HCT116 (cell line): Measurements from ENCODE around the gene HAO2. TPM values are rescaled to one million over a fixed set of nuclear protein-coding genes. Genes with fewer than 3 reads are reported as not detected.
"Not testable (repeated sequence)": the region's sequence is repeated elsewhere in the genome, so short reads cannot be mapped to it uniquely, and the experiment has no call there.

Source experiments
- ATAC-seq: fragments of 200-7000 bp; cut with Tn5 transposase; 2 replicates; pipeline ENCODE4 v1.9.1; 2020; ENCODE audit warnings: mild to moderate bottlenecking, moderate library complexity
- BruUV-seq: library from RNA; stranded (reverse); fragments of 400-500 nt; replicated peaks from 2 replicates; lab custom pipeline; 2021; lab: Mats Ljungman, UMichigan
- CTCF ChIA-PET: fragments of 300-600 bp; sonication (Branson Sonifier 250); formaldehyde crosslinking; loops from one replicate; lab custom pipeline; 2021; ENCODE audit warnings: antibody characterized with exemption; lab: Charles Lee
- POLR2A ChIA-PET: fragments of 300-600, 350-600 bp; sonication (Branson Sonifier 250); formaldehyde crosslinking; loops from one replicate; lab custom pipeline; 2021; ENCODE audit warnings: antibody characterized with exemption; lab: Charles Lee
- RAD21 ChIA-PET, 2 experiments: fragments of 300-600 bp; sonication (Branson Sonifier 250); formaldehyde crosslinking; loops; one replicate each; lab custom pipeline; 2023; ENCODE audit warnings: low total read pairs in 2 of 2; ENCODE audit not compliant: uncharacterized antibody in 2 of 2, unreplicated experiment in 2 of 2, low non-redundant PET in 1 of 2; lab: Charles Lee
- DNase-seq: peaks from one replicate; pipeline ENCODE4 v3.0.0-alpha.2; 2010; ENCODE audit warnings: low read depth, low spot score
- H2AFZ ChIP-seq: fragments of 200-600 bp; shearing (Covaris generic), sonication (generic); 2 replicates; pipeline ENCODE4 v1.6.1; 2017; ENCODE audit warnings: low read depth, mixed run types, mixed read lengths, antibody characterized with exemption, low read length; ENCODE audit not compliant: poor library complexity, severe bottlenecking
- H3K27ac ChIP-seq: 2 replicates; pipeline ENCODE4 v1.5.1; 2012; ENCODE audit warnings: low read depth, low read length
- H3K27me3 ChIP-seq: fragments of 200-600 bp; sonication (generic); 2 replicates; pipeline ENCODE4 v1.6.1; 2016; ENCODE audit warnings: mixed run types, low read length, mixed read lengths; ENCODE audit not compliant: insufficient read depth
- H3K36me3 ChIP-seq, 2 experiments: fragments of 200-500 bp in 1 of 2; fragments of 200-600 bp in 1 of 2; sonication (Bioruptor generic) in 1 of 2; sonication (generic) in 1 of 2; 2 replicates each; pipeline versions ENCODE4 v1.5.1 to v1.6.1; 2014 to 2016; ENCODE audit warnings: low read length in 2 of 2, inconsistent platforms in 1 of 2, mixed read lengths in 1 of 2, mixed run types in 1 of 2; ENCODE audit not compliant: insufficient read depth in 2 of 2, control insufficient read depth in 1 of 2
- H3K4me1 ChIP-seq, 2 experiments: fragments of 200-600 bp in 1 of 2; sonication (generic) in 1 of 2; 2 replicates each; pipeline versions ENCODE4 v1.5.1 to v1.6.1; 2012 to 2017; ENCODE audit warnings: low read length in 2 of 2, inconsistent platforms in 1 of 2, mild to moderate bottlenecking in 1 of 2, mixed read lengths in 1 of 2, mixed run types in 1 of 2, moderate library complexity in 1 of 2; ENCODE audit not compliant: insufficient read depth in 2 of 2, control insufficient read depth in 1 of 2
- H3K4me2 ChIP-seq: fragments of 200-600 bp; sonication (generic); 2 replicates; pipeline ENCODE4 v1.6.1; 2017; ENCODE audit warnings: mixed run types, low read length, mixed read lengths
- H3K4me3 ChIP-seq, 2 experiments: fragments of 200-600 bp in 1 of 2; sonication (generic) in 1 of 2; replicated peaks in 1 of 2; 2 replicates each; pipeline ENCODE4 v1.5.1; 2011 to 2016; ENCODE audit warnings: low read length in 2 of 2, control low read depth in 1 of 2, low read depth in 1 of 2, mild to moderate bottlenecking in 1 of 2, mixed read lengths in 1 of 2, mixed run types in 1 of 2
- H3K79me2 ChIP-seq: fragments of 200-600 bp; sonication (generic); 2 replicates; pipeline ENCODE4 v1.6.1; 2017; ENCODE audit warnings: mild to moderate bottlenecking, mixed run types, low read length, moderate library complexity, mixed read lengths; ENCODE audit not compliant: insufficient read depth
- H3K9ac ChIP-seq: fragments of 200-600 bp; sonication (generic); 2 replicates; pipeline ENCODE4 v1.6.1; 2016; ENCODE audit warnings: low read length, mixed read lengths
- H3K9me2 ChIP-seq: fragments of 200-600 bp; sonication (generic), shearing (Covaris generic); 2 replicates; pipeline ENCODE4 v1.6.1; 2017; ENCODE audit warnings: mixed run types, mild to moderate bottlenecking, moderate library complexity; ENCODE audit not compliant: insufficient read depth
- H3K9me3 ChIP-seq, 2 experiments: fragments of 200-500 bp in 1 of 2; fragments of 200-600 bp in 1 of 2; sonication (Bioruptor generic) in 1 of 2; sonication (generic) in 1 of 2; 2 replicates each; pipeline ENCODE4 v1.6.1; 2014 to 2017; ENCODE audit warnings: low read length in 2 of 2, mixed read lengths in 2 of 2, inconsistent platforms in 1 of 2, low read depth in 1 of 2, mild to moderate bottlenecking in 1 of 2, mixed run types in 1 of 2, moderate library complexity in 1 of 2; ENCODE audit not compliant: control insufficient read depth in 1 of 2, insufficient read depth in 1 of 2
- H4K20me1 ChIP-seq: fragments of 200-600 bp; sonication (generic), shearing (Covaris generic); 2 replicates; pipeline ENCODE4 v1.6.1; 2017; ENCODE audit warnings: mixed run types, mild to moderate bottlenecking, moderate library complexity; ENCODE audit not compliant: insufficient read depth
- CBX3 ChIP-seq: IDR thresholded peaks from 2 replicates; pipeline ENCODE4 v1.6.1; 2012; ENCODE audit warnings: low read depth
- CEBPB ChIP-seq: IDR thresholded peaks from 2 replicates; pipeline ENCODE4 v1.6.1; 2012; ENCODE audit warnings: low read depth
- EGR1 ChIP-seq: IDR thresholded peaks from 2 replicates; pipeline ENCODE4 v1.6.1; 2012; ENCODE audit warnings: low read depth
- EZH2 ChIP-seq: fragments of 200-600 bp; sonication (generic); IDR thresholded peaks from 2 replicates; pipeline ENCODE4 v1.6.1; 2017; ENCODE audit warnings: antibody characterized with exemption, mixed run types
- EZH2phosphoT487 ChIP-seq: fragments of 200-600 bp; IDR thresholded peaks from 2 replicates; pipeline ENCODE4 v1.6.1; 2018; ENCODE audit warnings: antibody characterized with exemption, borderline replicate concordance
- FOSL1 ChIP-seq: IDR thresholded peaks from 2 replicates; pipeline ENCODE4 v1.6.1; 2012; ENCODE audit warnings: low read depth
- POLR2A ChIP-seq: IDR thresholded peaks from 2 replicates; pipeline ENCODE4 v1.7.0; 2011; ENCODE audit warnings: borderline replicate concordance; ENCODE audit not compliant: insufficient read depth, insufficient read length; ENCODE audit errors: extremely low read depth
- RAD21 ChIP-seq: IDR thresholded peaks from 2 replicates; pipeline ENCODE4 v1.6.1; 2012; ENCODE audit warnings: low read depth, mild to moderate bottlenecking
- SP1 ChIP-seq: IDR thresholded peaks from 2 replicates; pipeline ENCODE4 v1.6.1; 2012; ENCODE audit warnings: low read depth
- YY1 ChIP-seq: IDR thresholded peaks from 2 replicates; pipeline ENCODE4 v1.6.1; 2011; ENCODE audit warnings: low read length, low read depth, moderate library complexity, mild to moderate bottlenecking; ENCODE audit not compliant: insufficient replicate concordance; ENCODE audit errors: extremely low read depth
- ZFX ChIP-seq: fragments of 450-650 bp; IDR thresholded peaks from 2 replicates; pipeline ENCODE4 v1.6.1; 2017
- intact Hi-C: fragments of 100-400 bp; cut with micrococcal nuclease; formaldehyde crosslinking; loops from 2 replicates; pipeline ENCODE4 v1.10.0; 2022
- total RNA-seq: library from RNA; stranded (reverse); gene quantifications from one replicate; pipeline ENCODE4 v1.2.1, GENCODE V29; 2021; ENCODE audit not compliant: unreplicated experiment
- TF ChIP-seq, protein P1 (sequence below): IDR thresholded peaks from 2 replicates; pipeline ENCODE4 v1.6.1; 2012

The HAO2 gene
- total RNA-seq, 1 experiment from 2014 or later = not detected

DNA sequence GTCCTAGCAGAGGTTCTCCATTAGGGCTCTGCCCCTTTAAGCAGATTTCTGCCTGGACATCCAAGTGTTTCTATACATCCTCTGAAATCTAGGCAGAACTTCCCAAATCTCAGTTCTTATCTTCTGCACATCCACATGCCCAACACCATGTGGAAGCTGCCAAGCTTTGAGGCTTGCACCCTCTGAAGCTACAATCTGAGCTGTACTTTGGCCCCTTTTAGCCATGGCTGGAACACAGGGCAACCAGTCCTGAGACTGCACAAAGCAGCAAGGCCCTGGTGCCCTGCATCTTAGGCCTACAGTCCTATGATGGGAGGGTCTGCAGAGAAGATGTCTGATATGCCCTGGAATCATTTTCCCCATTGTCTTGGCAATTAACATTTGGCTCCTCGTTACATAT is 8.0 kb downstream of the HAO2 start:
- TF ChIP-seq RAD21 = no peak
- TF ChIP-seq CEBPB = no peak
- TF ChIP-seq, protein P1, sequence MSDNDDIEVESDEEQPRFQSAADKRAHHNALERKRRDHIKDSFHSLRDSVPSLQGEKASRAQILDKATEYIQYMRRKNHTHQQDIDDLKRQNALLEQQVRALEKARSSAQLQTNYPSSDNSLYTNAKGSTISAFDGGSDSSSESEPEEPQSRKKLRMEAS = no peak
- TF ChIP-seq EGR1 = no peak
- TF ChIP-seq ZFX = no peak
- no peak for TF ChIP-seq FOSL1
- TF ChIP-seq POLR2A = no peak
- TF ChIP-seq SP1 = no peak
- TF ChIP-seq CBX3 = no peak
- TF ChIP-seq YY1 = no peak
- no peak for TF ChIP-seq EZH2
- no peak for TF ChIP-seq EZH2phosphoT487
- TF ChIP-seq, all 23 proteins: peak for 0
- H3K4me3 ChIP-seq = no peak overlapping the region
- H3K9me2 ChIP-seq = no peaks in the 10 kb centered on the region
- ChIA-PET POLR2A (no interaction called here), RAD21 (no interaction called here), CTCF (no interaction called here)
- no TSS peak for BruUV-seq
- peaks cover 0 to 8% of the 10 kb centered on the region in 2 experiments; a peak in 1 of 4 replicates for H3K4me1 ChIP-seq
- no peaks in the 10 kb centered on the region for H3K79me2 ChIP-seq
- ATAC-seq = no peak
- H3K9ac ChIP-seq = no peak overlapping the region
- no peak overlapping the region for H3K27ac ChIP-seq
- intact Hi-C loops = no loop called here
- no peaks in the 10 kb centered on the region for H4K20me1 ChIP-seq
- no peaks in the 10 kb centered on the region for H3K36me3 ChIP-seq
- no peak overlapping the region for H2AFZ ChIP-seq
- no peaks in the 10 kb centered on the region for H3K27me3 ChIP-seq
- DNase-seq = no peak
- no peaks in the 10 kb centered on the region for H3K9me3 ChIP-seq
- no peak overlapping the region for H3K4me2 ChIP-seq

GRCh38 chr1:119377594-119377993 is 9.0 kb downstream of the HAO2 start:
- H3K27me3 ChIP-seq, H4K20me1 ChIP-seq, H3K27ac ChIP-seq, H2AFZ ChIP-seq, H3K9me3 ChIP-seq, DNase-seq, RAD21 ChIA-PET, H3K4me1 ChIP-seq, POLR2A ChIA-PET, H3K9ac ChIP-seq, H3K4me2 ChIP-seq, H3K9me2 ChIP-seq, H3K79me2 ChIP-seq, BruUV-seq, intact Hi-C loops, ATAC-seq, H3K4me3 ChIP-seq, H3K36me3 ChIP-seq, CTCF ChIA-PET: not testable (repeated sequence)
